SK-N-SH (cell line): ENCODE results near the gene TRIP11. TPM values are rescaled to one million over a fixed set of nuclear protein-coding genes. Genes with fewer than 3 reads are reported as not detected.

Experiments used
- CTCF ChIA-PET: fragments of 300-600, 350-600 bp; formaldehyde crosslinking; extraction: SDS; loops from one replicate; lab custom pipeline; 2021; lab: Yijun Ruan, JAX
- POLR2A ChIA-PET: fragments of 350-600 bp; sonication (Branson Sonifier 250); formaldehyde crosslinking; extraction: SDS; loops from one replicate; lab custom pipeline; 2020; ENCODE audit warnings: antibody characterized with exemption, inconsistent platforms; lab: Yijun Ruan, JAX
- DNase-seq: peaks from one replicate; pipeline ENCODE4 v3.0.0; 2012
- H2AFZ ChIP-seq: fragments of 200-600 bp; sonication (generic); 2 replicates; pipeline ENCODE4 v1.8.1; 2016; ENCODE audit warnings: antibody characterized with exemption, mild to moderate bottlenecking, low read depth
- H3F3A ChIP-seq: fragments of 200-600 bp; sonication (generic); replicated peaks from 2 replicates; pipeline ENCODE3; 2016; ENCODE audit warnings: antibody characterized with exemption, mild to moderate bottlenecking; ENCODE audit not compliant: insufficient read depth
- H3K27ac ChIP-seq, 2 experiments: fragments of 200-500 bp in 1 of 2; fragments of 200-600 bp in 1 of 2; sonication (Bioruptor generic) in 1 of 2; sonication (generic), shearing (Covaris generic) in 1 of 2; 2 replicates each; pipeline versions ENCODE4 v1.5.1 to v1.6.1; 2014 to 2016; ENCODE audit warnings: low read depth in 2 of 2, inconsistent platforms in 1 of 2, low read length in 1 of 2, mild to moderate bottlenecking in 1 of 2, mixed read lengths in 1 of 2
- H3K27me3 ChIP-seq: fragments of 200-600 bp; sonication (generic), shearing (Covaris generic); 2 replicates; pipeline ENCODE4 v1.6.1; 2016; ENCODE audit warnings: mixed run types; ENCODE audit not compliant: insufficient read depth
- H3K36me3 ChIP-seq, 2 experiments: fragments of 200-500 bp in 1 of 2; fragments of 200-600 bp in 1 of 2; sonication (Bioruptor generic) in 1 of 2; sonication (generic) in 1 of 2; replicated peaks in 1 of 2; 2 replicates each; pipeline versions ENCODE3 to v1.5.1; 2014 to 2016; ENCODE audit warnings: low read length in 1 of 2, mild to moderate bottlenecking in 1 of 2; ENCODE audit not compliant: insufficient read depth in 2 of 2, control insufficient read depth in 1 of 2
- H3K4me1 ChIP-seq, 2 experiments: fragments of 200-500 bp in 1 of 2; fragments of 200-600 bp in 1 of 2; sonication (Bioruptor generic) in 1 of 2; sonication (generic), shearing (Covaris generic) in 1 of 2; 2 replicates each; pipeline versions ENCODE4 v1.5.1 to v1.6.1; 2014 to 2016; ENCODE audit warnings: low read depth in 1 of 2, low read length in 1 of 2, mixed run types in 1 of 2; ENCODE audit not compliant: insufficient read depth in 2 of 2, control insufficient read depth in 1 of 2
- H3K4me2 ChIP-seq: fragments of 200-600 bp; sonication (generic), shearing (Covaris generic); 2 replicates; pipeline ENCODE4 v1.6.1; 2017; ENCODE audit warnings: mixed run types
- H3K4me3 ChIP-seq, 2 experiments: fragments of 200-500 bp in 1 of 2; fragments of 200-600 bp in 1 of 2; sonication (Bioruptor generic) in 1 of 2; sonication (generic), shearing (Covaris generic) in 1 of 2; 2 replicates each; pipeline versions ENCODE4 v1.5.1 to v1.8.1; 2014 to 2016; ENCODE audit warnings: low read depth in 2 of 2, inconsistent platforms in 1 of 2, low read length in 1 of 2, mild to moderate bottlenecking in 1 of 2, mixed read lengths in 1 of 2, moderate library complexity in 1 of 2
- H3K79me2 ChIP-seq: fragments of 200-600 bp; sonication (generic); 2 replicates; pipeline ENCODE4 v1.8.1; 2017; ENCODE audit warnings: mild to moderate bottlenecking; ENCODE audit not compliant: insufficient read depth
- H3K9ac ChIP-seq: fragments of 200-600 bp; sonication (generic); 2 replicates; pipeline ENCODE4 v1.6.1; 2017; ENCODE audit warnings: mixed run types
- H3K9me2 ChIP-seq: fragments of 200-600 bp; sonication (generic); 2 replicates; pipeline ENCODE4 v1.6.1; 2017; ENCODE audit warnings: mixed run types
- H3K9me3 ChIP-seq: fragments of 200-600 bp; sonication (generic); 2 replicates; pipeline ENCODE4 v1.6.1; 2017; ENCODE audit warnings: mixed run types, mild to moderate bottlenecking, moderate library complexity
- H4K20me1 ChIP-seq: fragments of 200-600 bp; sonication (generic); 2 replicates; pipeline ENCODE4 v1.6.1; 2017; ENCODE audit warnings: mild to moderate bottlenecking, mixed run types; ENCODE audit not compliant: insufficient read depth
- EZH2phosphoT487 ChIP-seq: fragments of 200-600 bp; sonication (generic); IDR thresholded peaks from 2 replicates; pipeline ENCODE4 v1.6.1; 2017; ENCODE audit warnings: low read depth, mixed run types, mild to moderate bottlenecking, antibody characterized with exemption, moderate library complexity, borderline replicate concordance
- FOXJ3 ChIP-seq: sonication (generic); formaldehyde crosslinking; IDR thresholded peaks from 2 replicates; pipeline ENCODE4 v1.5.1; 2020; ENCODE audit warnings: mild to moderate bottlenecking, missing genetic modification reagents
- GATA2 ChIP-seq: sonication (generic); formaldehyde crosslinking; IDR thresholded peaks from 2 replicates; pipeline ENCODE4 v1.5.0; 2020; ENCODE audit warnings: mild to moderate bottlenecking, missing genetic modification reagents
- JUND ChIP-seq: IDR thresholded peaks from 2 replicates; pipeline ENCODE4 v1.4.0; 2012
- MXI1 ChIP-seq: IDR thresholded peaks from 2 replicates; pipeline ENCODE4 v1.6.1; 2012; ENCODE audit warnings: mild to moderate bottlenecking, low read depth, low read length, improper control_type of control experiment
- NRF1 ChIP-seq: IDR thresholded peaks from 2 replicates; pipeline ENCODE4 v1.6.1; 2012; ENCODE audit warnings: low read depth, mild to moderate bottlenecking, low read length
- SIN3A ChIP-seq: IDR thresholded peaks from 2 replicates; pipeline ENCODE4 v1.6.1; 2012; ENCODE audit warnings: low read depth, mild to moderate bottlenecking, low read length, moderate library complexity, borderline replicate concordance
- TCF12 ChIP-seq: IDR thresholded peaks from 2 replicates; pipeline ENCODE4 v1.4.0; 2012
- whole genome bisulfite sequencing: methylation state at CpG from one replicate; pipeline ENCODE4 v1.1.6; 2017; ENCODE audit warnings: low lambda C conversion rate; 5-methylcytosine and 5-hydroxymethylcytosine counted together
- polyA plus RNA-seq, 3 experiments: library from polyadenylated mRNA; depleted of rRNA; stranded (reverse); fragments of >200 nt; gene quantifications; 2 replicates each; pipeline ENCODE4 v1.2.3, GENCODE V29; 2012
- TF ChIP-seq, protein P1 (sequence below): IDR thresholded peaks from 2 replicates; pipeline ENCODE4 v1.4.0; 2012; ENCODE audit warnings: low read depth, borderline replicate concordance
- TF ChIP-seq, protein P2 (sequence below): IDR thresholded peaks from 2 replicates; pipeline ENCODE4; 2012
- TF ChIP-seq, protein P3 (sequence below): fragments of 150-350 bp; IDR thresholded peaks from 2 replicates; pipeline ENCODE4 v1.6.1; 2017; ENCODE audit warnings: antibody characterized with exemption, low read length, low read depth, borderline replicate concordance

TRIP11 gene
- polyA plus RNA-seq, 1 of the 3 experiments (the other 2 are of a cell fraction): 4.6 TPM

DNA sequence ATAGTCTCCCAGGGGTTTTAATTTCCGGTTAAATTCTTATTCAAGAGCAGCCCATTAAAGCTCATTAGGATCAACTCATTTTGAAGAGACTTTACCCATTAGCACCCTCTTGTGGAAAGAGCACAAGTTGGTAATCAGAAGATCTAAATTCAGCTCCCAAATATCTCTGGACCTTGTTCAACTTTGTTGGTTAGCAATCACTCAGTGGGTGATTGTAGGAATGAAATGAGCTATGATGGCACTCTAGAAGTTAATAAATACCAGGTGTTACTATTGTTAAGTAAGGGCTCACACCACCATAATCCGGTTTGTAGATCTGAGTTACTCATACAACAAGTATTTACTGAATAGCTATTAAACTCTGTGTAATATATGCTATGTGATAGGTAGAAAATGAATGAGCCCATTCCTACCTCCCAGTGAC is 42.9 kb downstream of the TRIP11 start (continued):
- TF ChIP-seq NRF1 (no peak), SIN3A (0 out of 2 replicates have a peak, but pooled peaks have one; percentile 44), MXI1 (no peak), GATA2 (CRISPR knock-in tag) (no peak), TCF12 (peak; percentile 92), EZH2phosphoT487 (no peak)
- TF ChIP-seq, protein P1, sequence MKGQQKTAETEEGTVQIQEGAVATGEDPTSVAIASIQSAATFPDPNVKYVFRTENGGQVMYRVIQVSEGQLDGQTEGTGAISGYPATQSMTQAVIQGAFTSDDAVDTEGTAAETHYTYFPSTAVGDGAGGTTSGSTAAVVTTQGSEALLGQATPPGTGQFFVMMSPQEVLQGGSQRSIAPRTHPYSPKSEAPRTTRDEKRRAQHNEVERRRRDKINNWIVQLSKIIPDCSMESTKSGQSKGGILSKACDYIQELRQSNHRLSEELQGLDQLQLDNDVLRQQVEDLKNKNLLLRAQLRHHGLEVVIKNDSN: no peak
- TF ChIP-seq, protein P2, sequence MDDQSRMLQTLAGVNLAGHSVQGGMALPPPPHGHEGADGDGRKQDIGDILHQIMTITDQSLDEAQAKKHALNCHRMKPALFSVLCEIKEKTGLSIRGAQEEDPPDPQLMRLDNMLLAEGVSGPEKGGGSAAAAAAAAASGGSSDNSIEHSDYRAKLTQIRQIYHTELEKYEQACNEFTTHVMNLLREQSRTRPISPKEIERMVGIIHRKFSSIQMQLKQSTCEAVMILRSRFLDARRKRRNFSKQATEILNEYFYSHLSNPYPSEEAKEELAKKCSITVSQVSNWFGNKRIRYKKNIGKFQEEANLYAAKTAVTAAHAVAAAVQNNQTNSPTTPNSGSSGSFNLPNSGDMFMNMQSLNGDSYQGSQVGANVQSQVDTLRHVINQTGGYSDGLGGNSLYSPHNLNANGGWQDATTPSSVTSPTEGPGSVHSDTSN: peak; percentile 81

DNA sequence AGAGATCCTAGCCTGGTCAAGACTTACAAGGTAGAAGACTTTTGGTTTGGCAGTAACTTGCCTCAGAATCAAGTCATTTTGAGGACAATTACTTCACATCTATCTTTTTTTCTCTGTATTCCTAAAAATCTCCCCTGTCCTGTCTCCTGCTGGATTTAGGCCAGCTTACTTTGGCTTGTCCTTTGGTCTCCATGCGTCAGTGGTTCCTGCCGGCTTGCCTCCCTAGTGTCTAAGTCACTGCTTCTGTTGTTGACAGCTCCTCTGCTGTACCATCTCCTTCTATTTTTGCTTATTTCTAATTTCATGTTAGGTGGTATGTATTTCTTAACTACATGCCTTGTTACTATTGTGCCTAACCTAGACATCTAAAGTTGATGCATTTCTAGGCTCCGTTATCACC is 52.7 kb downstream of the TRIP11 start:
- H4K20me1 ChIP-seq: no peaks in the 10 kb centered on the region
- no peak overlapping the region for H3K9ac ChIP-seq
- TF ChIP-seq, protein P3, sequence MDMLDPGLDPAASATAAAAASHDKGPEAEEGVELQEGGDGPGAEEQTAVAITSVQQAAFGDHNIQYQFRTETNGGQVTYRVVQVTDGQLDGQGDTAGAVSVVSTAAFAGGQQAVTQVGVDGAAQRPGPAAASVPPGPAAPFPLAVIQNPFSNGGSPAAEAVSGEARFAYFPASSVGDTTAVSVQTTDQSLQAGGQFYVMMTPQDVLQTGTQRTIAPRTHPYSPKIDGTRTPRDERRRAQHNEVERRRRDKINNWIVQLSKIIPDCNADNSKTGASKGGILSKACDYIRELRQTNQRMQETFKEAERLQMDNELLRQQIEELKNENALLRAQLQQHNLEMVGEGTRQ: no peak
- TF ChIP-seq, protein P2: no peak
- no peak for TF ChIP-seq JUND
- no peak for TF ChIP-seq FOXJ3 (CRISPR knock-in tag)
- no peak overlapping the region for H3K4me2 ChIP-seq
- H3K27me3 ChIP-seq: no peaks in the 10 kb centered on the region
- H3F3A ChIP-seq: peaks cover 43% of the 10 kb centered on the region
- 95% methylated on average over 3 of the region's 3 CpGs for WGBS
- no peak overlapping the region; a peak in 1 of 4 replicates for H3K27ac ChIP-seq
- H3K36me3 ChIP-seq: peaks cover 48 to 57% of the 10 kb centered on the region in 2 experiments
- no peak overlapping the region for H3K4me3 ChIP-seq
- CTCF ChIA-PET: interaction anchor here (1.1 kb wide), 1 partner anchor 10 kb away, joined by 3 read pairs; no protein-coding TSS in a partner anchor
- no peaks in the 10 kb centered on the region for H3K9me3 ChIP-seq
- no peak overlapping the region for H2AFZ ChIP-seq
- POLR2A ChIA-PET: no interaction called here
- H3K79me2 ChIP-seq: peaks cover 9% of the 10 kb centered on the region; the same call in 1 of the 2 replicates
- peaks cover 0 to 22% of the 10 kb centered on the region in 2 experiments; a peak in 3 of 4 replicates for H3K4me1 ChIP-seq
- H3K9me2 ChIP-seq: no peaks in the 10 kb centered on the region
- DNase-seq: no peak
